Measurements from ENCODE around the gene NDRG4.

The NDRG4 gene

GRCh38 chr16:58510776-58511628, 11.1 kb downstream of the NDRG4 start:
- no peak for DNase-seq

DNA sequence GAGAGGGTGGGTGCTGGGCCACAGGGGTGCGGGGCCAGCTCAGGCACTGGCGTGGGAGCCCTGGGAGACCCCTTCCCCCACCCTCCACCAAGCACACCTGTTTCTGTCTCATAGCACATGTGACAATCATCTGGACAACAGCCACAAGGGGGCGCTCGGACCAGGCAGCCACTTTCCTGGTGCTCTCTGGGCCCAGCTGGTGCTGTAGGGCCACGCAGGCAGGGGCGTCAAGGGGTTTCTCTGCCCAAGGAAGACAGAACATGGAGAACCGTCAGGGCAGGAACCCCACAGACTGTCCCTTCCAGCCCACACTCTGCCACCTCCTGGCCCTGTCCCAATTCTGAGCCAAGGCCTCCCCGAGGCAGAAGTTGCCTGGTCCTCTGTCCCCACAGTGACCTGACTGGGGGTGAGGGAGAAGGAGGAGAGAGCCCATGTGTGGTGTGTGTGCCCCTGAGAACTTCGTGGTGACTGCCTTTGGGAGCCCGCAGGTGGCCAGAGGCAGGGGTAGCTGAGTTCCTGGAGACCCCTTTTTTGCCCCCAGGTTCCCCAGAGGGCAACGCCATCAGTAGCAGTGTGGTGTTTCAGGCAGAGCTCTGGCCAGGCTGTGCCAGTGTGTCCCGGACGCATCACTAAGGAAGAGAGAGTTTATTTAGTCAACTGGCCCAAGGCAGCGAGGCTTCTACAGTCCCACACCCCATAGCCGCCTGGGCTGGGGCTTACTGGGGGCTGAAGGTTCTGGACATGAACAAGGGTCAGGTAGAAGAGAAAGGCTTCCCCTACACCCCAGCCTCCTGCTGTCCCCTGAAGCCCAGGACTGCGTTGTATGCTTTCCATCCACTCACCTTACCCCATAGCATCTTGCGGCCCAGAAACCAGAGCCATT, 12.2 kb downstream of the NDRG4 start:
- peak; percentile 28 for DNase-seq

GRCh38 chr16:58513874-58514273, 13.9 kb downstream of the NDRG4 start:
- DNase-seq: no peak

DNA sequence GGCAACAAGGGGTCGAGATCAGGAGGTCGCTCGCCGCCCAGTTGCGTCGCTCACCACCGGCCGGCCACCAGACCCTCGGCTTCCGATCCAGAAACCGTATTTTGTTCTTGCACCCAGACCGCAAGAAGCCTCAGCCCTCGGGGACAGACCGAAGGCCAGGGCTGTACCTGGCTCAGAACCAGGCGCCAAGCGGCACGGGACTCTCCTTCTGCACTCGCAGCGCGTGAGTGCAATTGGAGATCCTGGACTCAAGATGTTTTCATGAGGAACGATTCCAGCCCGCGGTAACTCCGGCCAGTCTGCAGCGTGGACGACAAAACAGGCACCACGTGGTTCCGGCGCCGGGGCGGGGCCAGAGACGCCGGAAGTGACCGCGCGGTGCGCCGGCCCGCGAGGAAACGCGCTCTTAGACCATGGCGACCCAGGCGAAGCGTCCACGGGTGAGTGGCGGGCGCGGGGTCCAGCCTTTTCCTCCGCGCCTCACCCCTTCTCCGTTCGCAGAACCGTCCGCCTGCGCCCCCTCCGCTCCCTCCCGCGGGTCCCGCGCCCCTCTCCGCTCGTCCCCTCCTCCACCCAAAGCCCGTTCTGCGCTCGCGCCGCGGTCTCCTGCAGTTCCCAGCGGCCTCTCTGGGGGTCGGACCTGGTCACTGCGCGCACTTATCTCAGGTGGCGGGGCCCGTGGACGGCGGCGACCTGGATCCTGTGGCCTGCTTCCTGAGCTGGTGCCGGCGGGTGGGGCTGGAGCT, 15.4 kb downstream of the NDRG4 start, which contains the start of gene SETD6:
TSS of gene SETD6 (plus strand) at position 393 of the 746 bp plus-strand sequence. CDS start at position 414, 21 bp downstream.
- peak; percentile 79 for DNase-seq

DNA sequence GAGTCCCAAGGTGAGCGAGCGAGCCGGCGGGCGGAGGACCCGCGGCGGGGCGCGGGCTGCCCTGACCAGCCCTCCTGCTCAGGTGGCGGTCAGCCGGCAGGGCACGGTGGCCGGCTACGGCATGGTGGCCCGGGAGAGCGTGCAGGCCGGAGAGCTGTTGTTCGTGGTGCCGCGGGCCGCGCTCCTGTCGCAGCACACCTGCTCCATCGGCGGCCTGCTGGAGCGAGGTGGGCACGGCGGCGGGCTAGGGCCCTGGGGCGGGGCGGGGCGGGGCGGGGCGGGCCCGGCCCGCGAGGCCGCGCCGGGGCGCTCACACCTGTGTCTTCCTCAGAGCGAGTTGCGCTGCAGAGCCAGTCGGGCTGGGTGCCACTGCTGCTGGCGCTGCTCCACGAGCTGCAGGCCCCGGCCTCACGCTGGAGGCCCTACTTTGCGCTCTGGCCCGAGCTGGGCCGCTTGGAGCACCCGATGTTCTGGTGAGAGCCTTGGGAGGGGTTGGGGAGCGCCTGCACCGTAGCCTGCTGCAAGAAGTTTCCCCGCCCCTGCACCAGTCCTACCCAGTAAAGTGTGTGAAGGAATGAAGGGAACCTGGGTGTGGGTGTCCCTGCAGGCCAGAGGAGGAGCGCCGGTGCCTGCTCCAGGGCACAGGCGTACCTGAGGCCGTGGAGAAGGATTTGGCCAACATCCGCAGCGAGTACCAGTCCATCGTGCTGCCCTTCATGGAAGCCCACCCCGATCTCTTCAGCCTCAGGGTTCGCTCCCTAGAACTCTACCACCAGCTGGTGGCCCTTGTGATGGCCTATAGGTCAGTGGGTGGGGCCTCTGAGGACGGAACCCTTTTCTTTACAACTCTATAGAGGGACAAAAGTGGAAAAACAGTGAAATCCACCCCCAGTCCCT, 16.2 kb downstream of the NDRG4 start:
- DNase-seq: peak; percentile 60

DNA sequence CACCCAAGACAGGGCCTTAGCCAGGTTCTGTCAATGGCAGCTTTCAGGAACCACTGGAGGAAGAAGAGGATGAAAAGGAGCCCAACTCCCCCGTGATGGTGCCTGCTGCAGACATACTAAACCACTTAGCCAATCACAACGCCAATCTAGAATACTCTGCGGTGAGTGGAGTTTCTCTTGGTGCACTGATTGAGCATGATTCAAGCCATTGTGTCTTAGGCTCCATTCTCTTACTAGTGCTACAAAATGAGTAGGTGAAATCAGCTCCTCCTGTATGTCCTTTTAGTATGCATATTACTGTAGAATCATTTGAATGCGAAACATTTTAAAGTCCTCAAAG, 16.8 kb downstream of the NDRG4 start:
- no peak for DNase-seq

- no peak for DNase-seq
Observed at GRCh38 chr16:58518083-58518979, 18.4 kb downstream of the NDRG4 start.

DNA sequence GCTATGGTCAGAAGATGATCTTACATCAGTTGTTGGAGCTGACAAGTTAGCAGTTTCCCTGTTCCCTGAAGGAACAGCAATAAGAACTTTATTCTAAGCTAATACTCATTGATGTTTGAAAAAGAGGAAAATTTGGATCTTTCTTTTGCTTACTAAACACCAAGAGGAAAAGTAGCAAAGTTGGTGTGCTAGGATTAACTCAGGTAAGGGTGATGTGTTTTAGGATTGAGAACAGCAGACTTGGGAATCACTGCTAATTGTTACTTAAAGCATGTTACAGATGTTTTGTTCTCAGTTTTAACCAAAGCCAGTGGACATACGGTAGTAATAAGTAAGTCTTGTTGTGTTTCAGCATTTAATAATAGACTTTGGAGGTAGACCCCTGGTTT, 19.0 kb downstream of the NDRG4 start:
- no peak for DNase-seq

- DNase-seq: no peak
Observed at GRCh38 chr16:58519707-58520106, 19.8 kb downstream of the NDRG4 start.

DNA sequence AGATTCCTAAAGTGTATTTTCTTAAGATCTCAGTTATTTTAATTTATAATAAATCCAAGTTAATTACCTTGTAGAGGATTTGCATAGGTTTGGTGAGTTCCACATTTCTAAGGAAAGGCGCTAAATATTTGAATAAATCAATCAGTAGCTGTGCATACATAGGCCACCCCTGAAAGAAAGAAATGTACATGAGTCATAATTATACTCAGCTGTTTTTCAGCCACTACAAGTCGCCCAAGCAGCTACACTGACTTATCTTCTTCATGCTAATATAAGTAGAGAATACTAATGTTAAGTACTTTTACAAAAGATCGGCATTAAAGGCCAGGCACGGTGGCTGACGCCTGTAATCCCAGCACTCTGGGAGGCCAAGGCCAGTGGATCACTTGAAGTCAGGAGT, 30.2 kb downstream of the NDRG4 start:
- DNase-seq: no peak

DNA sequence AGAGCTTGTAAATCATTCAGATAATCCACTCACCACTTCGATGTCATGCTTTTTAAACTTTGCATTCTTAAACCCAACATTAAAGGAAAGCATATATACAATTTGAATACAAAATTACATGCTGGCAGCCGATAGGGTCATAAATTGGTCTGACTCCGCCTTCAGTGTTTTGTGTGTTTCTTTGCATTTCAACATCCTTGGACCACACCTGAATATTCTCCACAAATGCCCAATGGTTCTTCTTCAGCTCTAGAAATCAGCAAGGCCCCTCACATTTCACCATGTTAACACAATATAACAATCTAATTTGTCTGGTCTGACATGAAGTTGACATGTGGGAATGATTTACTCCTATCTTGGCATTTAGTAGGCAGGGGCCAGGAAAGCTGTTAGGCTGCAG, 32.5 kb downstream of the NDRG4 start:
- no peak for DNase-seq

GRCh38 chr16:58533751-58534470, 34.0 kb downstream of the NDRG4 start:
- DNase-seq: no peak

DNA sequence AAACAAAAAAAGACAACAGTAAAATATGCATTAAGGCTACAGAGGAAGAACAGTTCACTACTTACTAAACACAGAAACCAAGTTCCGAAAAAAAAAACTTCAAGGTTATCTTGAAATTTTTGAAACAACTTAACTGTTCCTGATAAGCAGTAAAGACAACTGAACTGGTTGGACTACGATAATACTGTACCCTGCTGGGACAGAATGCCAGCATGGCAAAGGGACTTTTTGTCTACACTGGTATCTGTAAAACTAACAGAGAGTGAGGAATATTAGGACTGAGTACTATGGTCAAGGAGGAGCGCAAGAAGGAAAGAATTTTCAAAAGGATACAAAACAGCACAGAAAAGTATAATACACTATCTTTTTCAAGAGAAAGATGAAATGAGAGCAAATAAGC, 35.2 kb downstream of the NDRG4 start:
- no peak for DNase-seq

- no peak for DNase-seq
Observed at GRCh38 chr16:58536278-58536677, 36.3 kb downstream of the NDRG4 start.

DNA sequence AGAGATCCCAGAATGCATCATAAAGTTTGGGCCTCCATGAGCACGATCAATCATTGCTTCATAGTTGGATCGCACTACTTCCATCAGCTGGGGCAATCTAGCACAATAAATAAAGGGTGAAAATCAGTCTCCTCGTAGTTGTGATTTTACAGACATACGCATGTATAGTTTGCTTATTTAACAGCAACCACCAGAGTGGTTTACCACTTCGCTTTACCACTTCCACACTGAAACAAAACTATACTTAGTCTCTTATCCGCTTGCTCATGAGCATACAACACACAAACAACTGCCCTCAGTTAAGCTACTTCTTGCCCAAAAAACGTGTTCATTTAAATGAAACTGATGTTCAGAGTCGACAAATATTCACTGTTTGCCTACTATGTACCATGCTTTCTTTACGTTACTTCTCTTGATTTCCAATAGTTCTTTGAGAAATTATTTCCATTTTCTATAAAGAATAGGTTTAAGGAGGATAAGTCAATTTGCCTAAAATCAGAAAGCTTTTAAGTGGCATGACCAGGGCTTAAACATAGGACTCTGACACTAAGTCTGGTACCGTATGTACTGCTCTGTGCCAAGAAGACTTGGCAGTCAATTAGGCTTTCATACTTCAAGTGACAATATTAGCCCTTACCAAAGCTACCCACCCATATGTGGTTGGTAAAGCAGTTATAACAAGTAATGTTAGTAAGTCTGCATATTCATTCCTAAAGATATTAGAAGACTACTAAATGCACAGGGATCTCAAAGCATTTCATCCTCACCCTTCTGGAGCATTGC, 37.4 kb downstream of the NDRG4 start:
- DNase-seq: no peak

GRCh38 chr16:58541711-58542110, 41.8 kb downstream of the NDRG4 start:
- DNase-seq: no peak

GRCh38 chr16:58542291-58542690, 42.3 kb downstream of the NDRG4 start:
- no peak for DNase-seq

DNA sequence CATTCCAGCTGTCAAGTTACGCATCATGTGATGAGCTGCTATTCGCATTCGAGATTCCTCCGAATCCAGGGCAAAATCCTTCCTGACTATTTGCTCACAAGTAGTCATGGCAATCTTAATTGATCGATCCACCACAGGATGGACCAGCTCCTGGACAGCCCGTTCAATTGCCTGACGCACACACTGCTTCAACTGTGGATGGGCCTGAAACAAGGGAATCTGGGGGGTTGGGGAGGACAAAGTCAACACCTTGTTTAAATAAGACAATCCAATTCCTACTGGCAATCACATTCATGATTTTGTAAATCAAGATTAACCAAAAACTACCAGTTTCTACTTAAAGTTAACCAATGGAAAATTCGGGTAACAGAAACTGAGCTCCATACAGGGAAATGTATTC, 43.7 kb downstream of the NDRG4 start:
- DNase-seq: no peak

DNA sequence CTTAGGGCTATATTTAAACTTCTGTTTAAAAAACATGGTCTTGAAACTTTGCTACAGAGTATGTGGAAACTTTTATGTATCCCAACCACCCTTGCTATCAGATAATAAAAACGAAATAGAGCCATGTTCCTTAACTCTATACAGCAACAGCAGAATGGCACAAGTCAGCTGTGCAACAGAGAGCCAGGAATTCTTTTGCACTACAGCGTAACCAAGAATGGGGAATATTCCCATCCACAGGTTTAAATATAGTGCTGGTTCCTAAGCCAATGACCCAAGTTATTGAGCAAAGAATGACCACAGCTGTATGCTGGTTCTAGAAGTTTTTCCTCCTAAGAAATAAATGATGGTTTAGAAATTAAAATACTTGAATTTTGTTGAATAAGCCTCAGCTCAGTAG, 48.4 kb downstream of the NDRG4 start:
- DNase-seq: no peak

- no peak for DNase-seq
Observed at GRCh38 chr16:58551496-58551895, 51.6 kb downstream of the NDRG4 start.
